ENCODE data around the gene CBFA2T2.

Gene CBFA2T2

DNA sequence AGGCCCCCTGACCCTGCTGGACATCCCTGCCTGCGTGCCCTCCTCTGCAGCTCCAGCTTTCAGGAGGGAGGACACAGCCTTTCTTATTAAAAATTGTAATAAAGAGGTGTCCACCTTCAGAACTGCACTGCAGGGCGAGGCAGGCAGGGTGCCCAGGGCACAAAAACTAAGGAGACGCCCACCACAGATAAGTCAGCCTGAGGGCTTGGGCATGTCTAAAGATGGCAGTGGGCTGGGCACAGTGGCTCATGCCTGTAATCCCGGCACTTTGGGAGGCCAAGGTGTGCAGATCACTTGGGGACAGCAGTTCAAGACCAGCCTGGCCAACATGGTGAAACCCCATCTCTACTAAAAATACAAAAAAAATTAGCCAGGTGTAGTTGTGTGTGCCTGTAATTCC lies 165.3 kb downstream of the CBFA2T2 start:
- Histone ChIP-seq H3K36me3 (ENCODE audit: control insufficient read depth, insufficient read depth, low read length) (peaks cover 18% of the 10 kb centered on the region; the same call in 1 of the 2 replicates), H3K4me3 (ENCODE audit: low read depth, low read length) (no peak overlapping the region), H3K4me1 (ENCODE audit: control insufficient read depth, insufficient read depth, low read length) (peaks cover 3% of the 10 kb centered on the region; the same call in 1 of the 2 replicates), H3K27ac (ENCODE audit: low read depth, low read length) (no peak overlapping the region), H3K9ac (ENCODE audit: low read depth, low read length) (no peak overlapping the region), H3K9me3 (ENCODE audit: control insufficient read depth, insufficient read depth, low read length) (no peaks in the 10 kb centered on the region), H3K27me3 (ENCODE audit: control insufficient read depth, insufficient read depth, low read length) (no peaks in the 10 kb centered on the region)

DNA sequence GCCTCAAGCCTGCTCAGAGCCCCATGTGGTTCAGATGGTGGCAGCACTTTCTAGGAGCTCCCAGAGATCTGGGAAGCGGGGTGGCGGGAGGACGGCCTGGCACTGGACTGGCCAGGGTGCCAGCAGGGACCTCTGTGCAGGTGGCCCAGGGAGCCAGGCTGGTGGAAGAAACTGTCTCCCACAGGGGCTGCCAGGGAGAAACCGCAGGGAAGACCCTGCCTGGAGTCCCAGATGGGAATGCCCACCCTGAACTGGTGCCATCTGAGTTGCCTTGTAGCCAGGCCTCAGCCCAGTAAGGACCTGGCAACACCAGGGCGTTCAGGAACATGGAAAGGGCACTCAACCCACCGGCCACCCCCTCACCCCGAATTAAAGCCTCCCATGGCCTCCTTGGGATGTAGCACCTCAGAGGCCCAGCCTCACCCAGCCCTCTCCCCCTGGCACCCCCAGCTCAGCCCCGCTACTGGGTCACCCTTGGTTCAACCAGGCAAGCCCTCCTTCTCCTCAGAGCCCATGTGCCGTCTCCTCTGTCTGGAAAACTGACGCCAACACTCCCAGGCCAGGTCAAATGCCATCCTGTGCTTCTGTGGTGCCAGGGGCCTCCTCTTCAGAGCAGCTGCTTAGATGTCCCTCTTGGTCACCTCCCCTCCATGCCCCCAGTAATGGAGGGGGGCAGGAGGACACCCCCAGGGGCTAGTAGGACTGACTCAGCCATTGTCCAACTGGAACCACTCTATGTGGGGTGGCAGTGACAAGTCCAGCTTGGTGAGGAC lies 166.3 kb downstream of the CBFA2T2 start:
- Histone ChIP-seq H3K36me3 (ENCODE audit: control insufficient read depth, insufficient read depth, low read length) (peaks cover 18% of the 10 kb centered on the region; the same call in 1 of the 2 replicates), H3K4me3 (ENCODE audit: low read depth, low read length) (no peak overlapping the region), H3K9me3 (ENCODE audit: control insufficient read depth, insufficient read depth, low read length) (no peaks in the 10 kb centered on the region), H3K4me1 (ENCODE audit: control insufficient read depth, insufficient read depth, low read length) (peaks cover 3% of the 10 kb centered on the region; the same call in 1 of the 2 replicates), H3K27me3 (ENCODE audit: control insufficient read depth, insufficient read depth, low read length) (no peaks in the 10 kb centered on the region), H3K27ac (ENCODE audit: low read depth, low read length) (no peak overlapping the region), H3K9ac (ENCODE audit: low read depth, low read length) (no peak overlapping the region)

GRCh38 chr20:33656783-33657703 lies 167.1 kb downstream of the CBFA2T2 start:
- H3K27ac ChIP-seq (ENCODE audit: low read depth, low read length), result no peak overlapping the region
- H3K9me3 ChIP-seq (ENCODE audit: control insufficient read depth, insufficient read depth, low read length), result no peaks in the 10 kb centered on the region
- H3K27me3 ChIP-seq (ENCODE audit: control insufficient read depth, insufficient read depth, low read length), result no peaks in the 10 kb centered on the region
- peaks cover 18% of the 10 kb centered on the region; the same call in 1 of the 2 replicates for H3K36me3 ChIP-seq (ENCODE audit: control insufficient read depth, insufficient read depth, low read length)
- peaks cover 3% of the 10 kb centered on the region; the same call in 1 of the 2 replicates for H3K4me1 ChIP-seq (ENCODE audit: control insufficient read depth, insufficient read depth, low read length)
- H3K9ac ChIP-seq (ENCODE audit: low read depth, low read length), result no peak overlapping the region
- H3K4me3 ChIP-seq (ENCODE audit: low read depth, low read length), result no peak overlapping the region

GRCh38 chr20:33657704-33658095 lies 167.8 kb downstream of the CBFA2T2 start:
- Histone ChIP-seq H3K27ac (ENCODE audit: low read depth, low read length) (no peak overlapping the region), H3K4me1 (ENCODE audit: control insufficient read depth, insufficient read depth, low read length) (peaks cover 4% of the 10 kb centered on the region), H3K36me3 (ENCODE audit: control insufficient read depth, insufficient read depth, low read length) (peaks cover 18% of the 10 kb centered on the region; the same call in 1 of the 2 replicates), H3K9ac (ENCODE audit: low read depth, low read length) (no peak overlapping the region), H3K9me3 (ENCODE audit: control insufficient read depth, insufficient read depth, low read length) (no peaks in the 10 kb centered on the region), H3K27me3 (ENCODE audit: control insufficient read depth, insufficient read depth, low read length) (no peaks in the 10 kb centered on the region), H3K4me3 (ENCODE audit: low read depth, low read length) (no peak overlapping the region)

GRCh38 chr20:33658510-33658909 lies 168.6 kb downstream of the CBFA2T2 start:
- Histone ChIP-seq H3K27me3 (ENCODE audit: control insufficient read depth, insufficient read depth, low read length) (no peaks in the 10 kb centered on the region), H3K4me1 (ENCODE audit: control insufficient read depth, insufficient read depth, low read length) (peaks cover 5% of the 10 kb centered on the region), H3K9me3 (ENCODE audit: control insufficient read depth, insufficient read depth, low read length) (no peaks in the 10 kb centered on the region), H3K27ac (ENCODE audit: low read depth, low read length) (no peak overlapping the region), H3K4me3 (ENCODE audit: low read depth, low read length) (no peak overlapping the region), H3K36me3 (ENCODE audit: control insufficient read depth, insufficient read depth, low read length) (peaks cover 18% of the 10 kb centered on the region; the same call in 1 of the 2 replicates), H3K9ac (ENCODE audit: low read depth, low read length) (no peak overlapping the region)

DNA sequence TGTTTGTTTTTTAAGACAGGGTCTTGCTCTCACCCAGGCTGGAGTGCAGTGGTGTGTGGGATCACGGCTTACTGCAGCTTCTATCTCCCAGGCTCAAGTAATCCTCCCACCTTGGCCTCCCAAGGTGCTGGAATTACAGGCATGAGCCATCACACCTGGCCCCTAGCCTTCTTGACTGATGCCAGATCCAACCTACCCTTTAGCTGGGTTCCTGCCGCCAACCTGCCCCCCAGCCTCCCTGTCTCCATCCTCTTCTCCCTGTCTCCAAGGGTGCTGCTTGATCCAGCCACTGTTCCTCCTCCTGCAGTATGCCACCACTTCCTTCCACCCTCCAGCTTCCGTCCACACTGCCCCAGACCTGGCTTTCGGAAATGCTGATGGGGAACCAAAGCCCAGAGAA lies 169.0 kb downstream of the CBFA2T2 start:
- H3K4me3 ChIP-seq (ENCODE audit: low read depth, low read length), result no peak overlapping the region
- H3K9me3 ChIP-seq (ENCODE audit: control insufficient read depth, insufficient read depth, low read length), result no peaks in the 10 kb centered on the region
- no peaks in the 10 kb centered on the region for H3K27me3 ChIP-seq (ENCODE audit: control insufficient read depth, insufficient read depth, low read length)
- peaks cover 8% of the 10 kb centered on the region for H3K4me1 ChIP-seq (ENCODE audit: control insufficient read depth, insufficient read depth, low read length)
- no peak overlapping the region for H3K27ac ChIP-seq (ENCODE audit: low read depth, low read length)
- no peak overlapping the region for H3K9ac ChIP-seq (ENCODE audit: low read depth, low read length)
- H3K36me3 ChIP-seq (ENCODE audit: control insufficient read depth, insufficient read depth, low read length), result peaks cover 18% of the 10 kb centered on the region; the same call in 1 of the 2 replicates

DNA sequence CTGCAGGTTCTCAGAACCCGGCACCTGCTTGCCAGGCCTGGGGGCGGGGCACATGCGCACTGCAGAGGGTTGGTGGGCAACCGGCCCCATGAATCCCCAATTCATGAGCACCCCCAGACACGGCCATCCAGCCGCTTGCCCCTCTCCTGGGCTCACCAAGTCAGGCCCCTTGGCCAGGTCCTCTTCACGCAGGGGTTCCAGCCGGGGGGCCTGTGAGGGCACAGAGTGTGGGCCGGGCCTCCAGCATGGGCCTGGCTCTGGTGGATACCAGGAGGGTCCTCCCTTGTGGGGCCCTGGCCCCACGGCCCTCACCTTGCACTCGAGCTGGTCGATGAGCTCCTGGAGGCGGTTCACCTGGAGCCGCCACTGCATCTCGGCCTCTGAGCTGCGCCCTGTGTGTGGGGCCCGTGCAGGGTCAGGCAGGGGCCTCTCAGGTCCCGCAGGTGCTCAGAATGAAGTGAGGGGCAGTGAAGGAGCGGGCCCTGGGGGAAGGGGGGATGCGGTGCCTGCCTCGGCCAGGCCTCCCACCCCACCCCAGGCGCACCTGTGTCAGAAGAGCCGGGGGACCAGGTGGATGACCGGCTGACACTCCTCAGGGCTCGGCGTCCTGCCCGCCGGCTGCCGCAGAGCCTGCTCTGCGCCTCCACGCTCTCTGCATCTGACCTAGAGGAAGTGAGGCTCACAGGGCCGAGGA lies 169.6 kb downstream of the CBFA2T2 start:
- Histone ChIP-seq H3K4me3 (ENCODE audit: low read depth, low read length) (no peak overlapping the region), H3K27me3 (ENCODE audit: control insufficient read depth, insufficient read depth, low read length) (no peaks in the 10 kb centered on the region), H3K36me3 (ENCODE audit: control insufficient read depth, insufficient read depth, low read length) (peaks cover 18% of the 10 kb centered on the region; the same call in 1 of the 2 replicates), H3K9me3 (ENCODE audit: control insufficient read depth, insufficient read depth, low read length) (no peaks in the 10 kb centered on the region), H3K27ac (ENCODE audit: low read depth, low read length) (no peak overlapping the region), H3K4me1 (ENCODE audit: control insufficient read depth, insufficient read depth, low read length) (peaks cover 14% of the 10 kb centered on the region), H3K9ac (ENCODE audit: low read depth, low read length) (no peak overlapping the region)

- Histone ChIP-seq H3K36me3 (ENCODE audit: control insufficient read depth, insufficient read depth, low read length) (peaks cover 18% of the 10 kb centered on the region; the same call in 1 of the 2 replicates), H3K4me1 (ENCODE audit: control insufficient read depth, insufficient read depth, low read length) (peaks cover 16% of the 10 kb centered on the region), H3K4me3 (ENCODE audit: low read depth, low read length) (no peak overlapping the region), H3K9ac (ENCODE audit: low read depth, low read length) (no peak overlapping the region), H3K27me3 (ENCODE audit: control insufficient read depth, insufficient read depth, low read length) (no peaks in the 10 kb centered on the region), H3K27ac (ENCODE audit: low read depth, low read length) (no peak overlapping the region), H3K9me3 (ENCODE audit: control insufficient read depth, insufficient read depth, low read length) (no peaks in the 10 kb centered on the region)
Observed at GRCh38 chr20:33660035-33660684, 170.3 kb downstream of the CBFA2T2 start.

DNA sequence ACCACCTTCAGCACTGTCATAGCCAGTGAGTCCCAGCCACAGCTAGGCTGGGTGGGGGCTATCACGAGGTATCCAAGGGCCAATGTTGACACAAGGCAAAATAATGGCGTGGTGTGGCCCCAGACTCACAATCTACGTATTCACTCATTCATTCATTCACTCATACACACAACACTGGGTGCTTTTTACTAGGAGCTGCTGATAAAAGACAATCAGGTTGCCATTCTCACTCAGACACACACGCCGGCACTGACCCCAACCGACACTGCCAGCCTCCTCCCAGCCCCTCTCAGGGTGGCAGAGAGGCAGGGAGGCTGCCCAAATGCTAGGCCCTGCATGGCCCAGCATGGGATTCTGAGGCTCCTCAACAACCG lies 170.8 kb downstream of the CBFA2T2 start:
- no peak overlapping the region for H3K4me3 ChIP-seq (ENCODE audit: low read depth, low read length)
- H3K9ac ChIP-seq (ENCODE audit: low read depth, low read length), result no peak overlapping the region
- H3K27me3 ChIP-seq (ENCODE audit: control insufficient read depth, insufficient read depth, low read length), result no peaks in the 10 kb centered on the region
- no peaks in the 10 kb centered on the region for H3K9me3 ChIP-seq (ENCODE audit: control insufficient read depth, insufficient read depth, low read length)
- peaks cover 18% of the 10 kb centered on the region; the same call in 1 of the 2 replicates for H3K36me3 ChIP-seq (ENCODE audit: control insufficient read depth, insufficient read depth, low read length)
- no peak overlapping the region for H3K27ac ChIP-seq (ENCODE audit: low read depth, low read length)
- peaks cover 16% of the 10 kb centered on the region for H3K4me1 ChIP-seq (ENCODE audit: control insufficient read depth, insufficient read depth, low read length)

GRCh38 chr20:33662172-33662571 lies 172.3 kb downstream of the CBFA2T2 start, which contains the start of gene C20orf144:
C20orf144 (plus strand) TSS chr20:33662327; CDS start chr20:33662346, 19 bp downstream.
- Histone ChIP-seq H3K4me1 (ENCODE audit: control insufficient read depth, insufficient read depth, low read length) (peaks cover 23% of the 10 kb centered on the region), H3K36me3 (ENCODE audit: control insufficient read depth, insufficient read depth, low read length) (peaks cover 16% of the 10 kb centered on the region; the same call in 1 of the 2 replicates), H3K27me3 (ENCODE audit: control insufficient read depth, insufficient read depth, low read length) (no peaks in the 10 kb centered on the region), H3K4me3 (ENCODE audit: low read depth, low read length) (peak within 1 kb of the TSS; percentile 93), H3K9ac (ENCODE audit: low read depth, low read length) (peak within 1 kb of the TSS; percentile 68), H3K27ac (ENCODE audit: low read depth, low read length) (peak within 1 kb of the TSS; percentile 81), H3K9me3 (ENCODE audit: control insufficient read depth, insufficient read depth, low read length) (no peaks in the 10 kb centered on the region)

Data from HUES48 (cell line).